Measurements from ENCODE around the gene CACNA2D1. TPM values are rescaled to one million over a fixed set of nuclear protein-coding genes. Genes with fewer than 3 reads are reported as not detected.

The CACNA2D1 gene
- total RNA-seq, 1 donor from 2014 or later = 46.1 TPM

DNA sequence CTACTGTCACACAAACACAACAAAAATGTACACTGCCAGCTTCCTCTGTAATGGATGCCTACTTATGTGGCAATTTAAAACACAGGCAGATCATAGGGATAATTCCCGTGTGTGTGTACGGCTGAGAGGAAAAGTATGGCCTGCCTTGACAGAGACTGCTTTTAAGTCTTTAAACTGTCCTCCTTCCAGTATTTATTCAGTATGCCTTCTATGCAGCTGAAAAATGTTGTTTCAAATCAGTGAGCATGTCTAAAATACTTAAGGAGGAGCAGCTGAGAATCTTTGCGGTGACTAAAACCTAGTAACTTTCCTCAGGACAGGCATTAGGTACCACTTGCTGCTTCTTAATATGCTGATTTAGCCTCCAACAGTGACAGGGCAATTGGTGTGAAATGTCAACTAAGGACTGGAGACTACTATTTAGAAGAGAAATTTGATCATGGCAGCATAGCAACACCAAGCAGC is 126.3 kb downstream of the CACNA2D1 start:
- intact Hi-C loops (cut with DNase I) = loop anchor here (10.0 kb wide), 1 partner anchor 128 kb away; the partner anchor contains the start of gene CACNA2D1
- ATAC-seq (no peak), DNase-seq (ENCODE audit: missing footprints) (no peak)

DNA sequence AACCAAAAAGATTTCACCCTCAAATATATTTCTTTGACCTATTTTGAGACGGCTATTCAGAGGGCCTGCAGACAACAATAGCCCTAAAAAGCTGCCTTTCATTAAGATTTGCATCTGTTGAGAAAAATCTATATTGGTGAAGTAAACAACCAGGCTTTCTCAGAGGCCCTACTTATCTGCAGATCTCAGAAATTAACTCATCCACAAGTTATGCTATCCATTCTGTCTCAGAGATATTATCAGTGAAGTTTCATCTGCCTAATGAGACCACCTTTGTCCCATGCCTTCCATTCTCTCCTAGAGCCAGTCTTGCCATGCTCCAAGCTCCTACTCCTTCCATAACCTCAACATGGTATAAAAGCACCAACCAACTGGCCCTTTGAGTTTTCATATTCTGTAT is 130.3 kb downstream of the CACNA2D1 start:
- ATAC-seq = no peak
- DNase-seq (ENCODE audit: missing footprints) = no peak
- intact Hi-C loops (cut with DNase I) = loop anchor here (10.0 kb wide), 1 partner anchor 132 kb away; the partner anchor contains the start of gene CACNA2D1

DNA sequence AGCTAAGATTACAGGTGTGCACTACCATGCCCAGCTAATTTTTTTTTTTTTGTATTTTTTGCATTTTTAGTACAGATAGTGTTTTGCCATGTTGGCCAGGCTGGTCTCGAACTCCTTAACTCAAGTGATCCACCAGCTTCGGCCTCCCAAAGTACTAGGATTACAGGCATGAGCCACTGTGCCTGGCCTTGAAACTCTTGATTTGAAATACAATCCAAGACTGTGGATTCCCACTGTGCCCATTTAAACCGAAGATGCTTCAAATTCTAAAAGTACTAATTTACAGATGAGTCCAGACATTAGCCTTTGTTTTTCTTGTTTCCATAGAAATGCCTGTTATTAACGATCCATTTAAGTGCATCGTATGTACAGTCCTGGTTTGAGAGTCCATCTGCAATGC is 130.9 kb downstream of the CACNA2D1 start:
- DNase-seq (ENCODE audit: missing footprints) (no peak), ATAC-seq (no peak)
- intact Hi-C loops (cut with DNase I) = loop anchor here (10.0 kb wide), 1 partner anchor 132 kb away; the partner anchor contains the start of gene CACNA2D1

DNA sequence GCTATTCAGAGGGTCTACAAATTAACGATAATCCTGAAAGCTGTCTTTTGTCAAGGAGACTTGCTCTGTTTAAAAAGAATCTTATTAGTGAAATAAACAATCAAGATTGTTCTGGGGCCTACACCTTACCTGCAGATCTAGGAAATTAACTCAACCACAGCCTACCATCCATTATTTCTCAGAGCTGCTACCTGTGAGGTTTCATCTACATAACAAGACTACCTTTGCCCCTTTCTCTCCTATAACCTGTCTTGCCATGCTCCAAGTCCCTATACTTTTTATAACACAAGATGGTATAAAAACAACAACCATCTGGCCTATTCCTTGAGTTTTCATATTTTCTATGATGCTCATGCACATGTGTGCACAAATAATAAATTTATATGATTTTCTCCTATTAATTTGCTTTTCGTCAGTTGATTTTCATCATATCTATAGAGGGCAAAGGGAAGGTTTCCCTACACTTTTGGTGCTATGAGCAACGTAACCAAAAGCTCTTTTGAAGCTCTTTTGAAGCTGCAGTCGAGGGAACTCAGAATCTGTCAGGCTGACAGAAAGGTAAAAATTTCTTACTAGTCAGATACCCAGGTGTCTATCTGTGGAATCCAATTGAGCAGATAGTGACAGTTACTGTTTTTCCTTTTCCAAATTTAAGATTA is 138.1 kb downstream of the CACNA2D1 start:
- DNase-seq (ENCODE audit: missing footprints) (no peak), ATAC-seq (no peak)
- intact Hi-C loops (cut with DNase I) = no loop called here

DNA sequence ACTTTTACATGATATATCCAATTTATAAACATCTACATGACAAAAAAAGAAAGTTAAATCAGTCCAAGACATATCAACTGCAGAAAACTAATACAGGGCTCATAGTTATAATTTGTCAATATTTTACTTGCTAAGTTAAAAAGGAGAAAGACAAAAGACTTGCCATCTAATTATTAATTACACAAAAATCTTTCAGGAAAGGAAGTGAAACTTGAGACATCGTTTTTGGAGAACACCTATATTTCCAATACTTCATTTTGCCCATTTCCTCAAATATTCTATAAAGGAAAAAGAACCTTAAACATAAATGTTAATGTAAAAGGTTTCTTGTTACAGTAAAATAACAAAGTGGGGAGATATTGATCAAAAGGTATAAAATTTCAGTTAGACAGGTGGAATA is 148.7 kb downstream of the CACNA2D1 start:
- intact Hi-C loops (cut with DNase I) = no loop called here
- DNase-seq (ENCODE audit: missing footprints) (no peak), ATAC-seq (no peak)

DNA sequence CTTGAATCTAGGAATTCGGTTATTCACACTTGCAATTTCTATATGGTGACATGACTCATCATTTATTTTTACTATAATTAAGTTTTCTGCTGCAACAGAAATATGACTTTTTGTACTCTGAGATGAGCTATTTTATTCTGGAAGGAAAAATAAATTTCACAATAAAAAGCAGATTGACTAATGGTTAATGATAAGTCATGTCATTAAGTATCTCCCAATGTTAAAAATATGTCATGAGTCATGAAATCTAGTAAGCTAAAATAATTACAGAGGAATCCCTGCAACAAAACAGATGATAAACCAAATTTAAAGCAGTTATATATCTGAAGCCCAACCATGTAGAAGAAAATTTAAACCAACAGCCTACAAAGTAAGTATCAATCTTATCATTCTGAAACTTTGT is 149.2 kb downstream of the CACNA2D1 start:
- intact Hi-C loops (cut with DNase I) = no loop called here
- no peak for DNase-seq (ENCODE audit: missing footprints)
- ATAC-seq = no peak

DNA sequence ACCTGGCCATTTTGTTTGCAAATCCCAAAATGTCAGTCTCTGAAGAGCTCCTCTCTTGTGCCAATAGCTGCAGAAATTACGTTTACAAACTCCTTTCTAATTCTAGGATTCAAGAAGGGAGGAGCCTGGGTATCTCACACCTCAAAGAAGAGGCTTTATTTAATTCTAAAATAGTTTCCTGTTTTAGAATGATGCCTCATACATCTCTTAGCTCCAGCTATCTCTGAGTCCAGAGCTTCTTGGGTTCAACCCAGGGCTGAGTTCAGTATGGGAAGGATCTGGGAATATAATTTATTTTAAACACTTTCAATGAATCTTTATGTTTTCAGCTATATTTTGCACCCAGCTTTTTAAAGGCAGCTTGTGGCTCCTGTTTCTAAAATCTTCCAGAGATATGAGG is 150.1 kb downstream of the CACNA2D1 start:
- intact Hi-C loops (cut with DNase I) = no loop called here
- ATAC-seq (no peak), DNase-seq (ENCODE audit: missing footprints) (no peak)

DNA sequence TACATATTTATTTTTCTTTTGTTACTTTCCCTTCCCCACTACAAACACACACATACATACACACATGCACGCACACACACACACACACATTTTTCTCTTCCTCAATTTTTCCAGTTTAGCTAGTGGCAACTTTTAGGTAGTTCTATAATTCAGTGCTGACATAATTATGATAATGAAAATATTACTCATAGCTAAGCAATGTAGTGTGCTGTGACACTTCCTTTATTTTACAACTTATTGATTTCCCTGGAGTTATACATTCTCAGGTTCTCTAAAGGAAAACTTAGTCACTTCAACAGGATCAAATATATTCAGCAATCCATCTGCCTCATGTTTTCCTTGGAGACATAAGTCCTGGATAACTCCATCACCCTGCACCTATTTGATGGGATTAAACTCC is 151.6 kb downstream of the CACNA2D1 start:
- intact Hi-C loops (cut with DNase I) = no loop called here
- DNase-seq (ENCODE audit: missing footprints) (no peak), ATAC-seq (no peak)

DNA sequence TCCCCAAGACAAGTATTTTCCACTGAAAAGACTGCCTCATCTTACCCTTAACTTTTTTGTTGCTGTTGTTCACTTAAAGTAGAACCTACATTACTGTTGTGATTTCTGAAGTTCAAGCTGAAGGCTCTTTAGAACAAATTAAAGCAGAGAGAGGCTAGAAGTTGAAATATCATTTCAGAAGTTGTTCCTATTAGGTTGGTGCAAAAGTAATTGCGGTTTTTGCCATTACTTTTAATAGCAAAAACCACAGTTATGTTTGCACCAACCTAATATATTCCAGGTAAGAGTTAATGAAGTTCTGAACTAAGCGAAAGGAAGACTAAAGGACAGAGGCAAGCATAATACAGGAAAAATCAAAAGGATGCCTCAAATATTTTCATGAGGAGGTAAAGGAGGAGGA is 153.7 kb downstream of the CACNA2D1 start:
- DNase-seq (ENCODE audit: missing footprints) = no peak
- no peak for ATAC-seq
- intact Hi-C loops (cut with DNase I) = no loop called here

DNA sequence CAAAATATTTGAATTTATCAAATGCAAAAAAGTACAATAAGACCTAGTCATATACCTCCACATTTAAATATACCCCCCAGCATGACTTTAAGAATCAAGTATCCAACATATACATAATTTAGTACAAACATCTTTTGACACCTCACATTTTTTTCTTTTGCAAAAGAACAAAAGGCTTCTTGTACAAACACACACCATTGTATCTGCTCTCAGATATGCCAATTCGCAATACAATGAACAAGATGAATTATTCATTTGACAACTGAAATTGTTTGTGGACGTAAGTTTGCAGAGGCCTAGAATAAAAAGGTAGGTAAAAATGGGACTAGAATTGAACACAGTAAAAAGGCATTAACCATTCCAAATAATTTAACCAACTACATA is 154.4 kb downstream of the CACNA2D1 start:
- ATAC-seq (no peak), DNase-seq (ENCODE audit: missing footprints) (no peak)
- intact Hi-C loops (cut with DNase I) = no loop called here

DNA sequence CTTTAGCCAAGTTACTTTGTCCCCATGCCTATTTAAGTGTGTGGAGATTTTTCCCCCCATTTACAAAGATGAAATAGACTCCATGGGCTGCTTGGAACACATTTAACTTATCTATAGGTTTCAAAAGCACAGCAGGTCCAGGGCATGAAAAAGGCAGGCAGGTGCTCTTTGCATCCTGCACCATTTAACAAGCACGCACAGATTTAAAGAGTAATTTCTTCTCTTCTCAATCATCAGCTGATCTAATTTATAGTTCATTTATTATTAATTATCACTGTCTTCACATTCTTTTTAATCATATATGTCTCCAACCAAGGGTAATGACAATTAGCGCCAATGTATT is 156.8 kb downstream of the CACNA2D1 start:
- DNase-seq (ENCODE audit: missing footprints) (no peak), ATAC-seq (no peak)
- intact Hi-C loops (cut with DNase I) = no loop called here

DNA sequence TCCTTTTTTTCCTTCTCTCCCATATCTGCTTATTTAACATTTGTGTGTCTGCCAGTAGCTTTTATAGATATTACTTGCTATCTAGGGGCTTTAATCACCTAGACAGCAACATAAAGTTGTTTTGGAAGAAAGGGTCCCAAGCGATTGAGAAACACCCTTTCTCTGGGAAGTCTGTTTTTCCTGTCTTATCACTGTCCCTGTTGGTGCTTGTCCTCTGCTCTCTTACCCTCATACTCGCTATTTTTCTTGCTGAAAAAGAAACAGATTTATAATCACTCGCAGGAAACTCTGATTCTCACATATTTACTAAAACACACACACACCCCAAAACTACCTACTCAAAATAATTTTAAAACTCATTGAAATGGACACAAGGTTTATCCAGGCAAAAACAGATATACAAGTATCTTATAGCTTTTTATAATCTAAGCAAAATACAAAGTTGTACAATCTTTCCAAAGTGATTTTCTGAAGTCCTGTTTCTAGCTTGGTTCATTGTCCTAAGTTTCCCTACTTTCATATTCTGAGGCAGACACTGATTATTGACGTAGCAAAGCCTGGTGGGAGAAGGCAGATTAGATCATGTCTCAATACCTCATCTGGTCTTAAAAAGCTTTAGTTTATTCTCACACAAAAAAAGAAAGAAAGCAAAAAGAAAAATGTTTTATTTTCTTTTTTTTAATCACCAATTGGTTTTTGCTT is 157.3 kb downstream of the CACNA2D1 start:
- no peak for DNase-seq (ENCODE audit: missing footprints)
- peak; percentile 73 for ATAC-seq
- intact Hi-C loops (cut with DNase I) = no loop called here

DNA sequence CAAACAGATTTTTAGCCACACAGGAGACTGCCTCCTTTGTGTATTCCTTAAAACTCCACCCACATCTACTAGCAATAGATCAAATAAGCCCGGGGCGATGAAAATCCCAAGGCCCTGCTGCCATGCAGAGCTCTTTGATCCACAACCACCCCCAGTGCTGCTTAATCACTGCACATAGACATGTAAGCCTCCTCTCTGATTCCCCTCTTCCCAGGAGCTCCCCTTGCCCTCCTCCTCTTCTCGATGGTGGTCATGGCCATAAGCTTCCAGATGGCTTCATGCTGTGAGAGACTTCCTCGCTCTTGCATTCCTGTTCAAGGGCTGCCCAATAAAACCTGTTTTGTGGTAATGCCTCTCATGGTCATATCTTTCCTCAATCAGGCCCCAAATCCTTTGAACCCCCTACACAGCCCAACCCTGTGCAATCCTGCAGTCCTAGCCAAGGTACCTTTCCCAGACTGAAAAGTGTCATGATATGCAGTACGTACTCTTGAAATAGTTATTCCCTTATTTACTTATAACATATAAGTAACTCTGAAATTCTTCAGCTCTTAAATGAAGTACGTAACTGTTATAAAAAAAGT is 158.5 kb downstream of the CACNA2D1 start:
- ATAC-seq (no peak), DNase-seq (ENCODE audit: missing footprints) (no peak)
- intact Hi-C loops (cut with DNase I) = no loop called here

DNA sequence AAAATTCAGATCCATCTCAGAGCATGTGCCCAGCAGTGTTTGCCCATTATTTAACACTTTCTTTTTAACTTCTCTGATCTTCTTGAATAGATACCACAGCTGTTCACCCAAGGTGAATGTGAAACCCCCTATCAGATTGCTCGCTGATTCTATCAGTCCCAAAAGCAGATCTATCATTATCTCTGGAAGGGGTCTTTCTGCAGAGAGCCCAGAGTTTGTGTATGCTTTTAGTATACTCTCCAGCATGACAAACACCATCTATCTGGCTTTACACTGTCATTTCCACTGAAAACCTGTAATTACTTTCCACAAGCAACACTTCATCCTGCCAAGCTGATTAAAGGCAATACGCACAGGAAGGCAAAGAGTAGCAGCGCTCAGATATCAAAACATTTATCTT is 168.2 kb downstream of the CACNA2D1 start:
- intact Hi-C loops (cut with DNase I) = no loop called here
- ATAC-seq = no peak
- DNase-seq (ENCODE audit: missing footprints) = no peak

DNA sequence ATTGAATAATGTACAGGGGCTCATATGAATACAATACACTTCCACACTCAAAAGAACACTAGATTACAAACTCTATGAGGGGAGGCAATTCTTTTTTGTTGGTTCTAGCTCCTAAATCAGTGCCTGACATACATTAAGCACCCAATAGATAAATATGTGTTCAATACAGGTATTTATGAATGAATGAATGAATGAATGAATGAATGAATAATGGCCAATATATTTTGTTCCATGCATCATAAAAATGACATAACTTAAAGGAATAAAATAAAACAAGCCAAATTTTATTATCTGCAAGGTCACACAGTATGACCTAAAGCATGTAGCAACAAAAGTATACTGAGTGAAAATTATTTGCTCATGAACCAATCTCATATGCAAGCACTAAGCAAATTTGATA is 168.9 kb downstream of the CACNA2D1 start:
- DNase-seq (ENCODE audit: missing footprints) (no peak), ATAC-seq (no peak)
- intact Hi-C loops (cut with DNase I) = no loop called here

DNA sequence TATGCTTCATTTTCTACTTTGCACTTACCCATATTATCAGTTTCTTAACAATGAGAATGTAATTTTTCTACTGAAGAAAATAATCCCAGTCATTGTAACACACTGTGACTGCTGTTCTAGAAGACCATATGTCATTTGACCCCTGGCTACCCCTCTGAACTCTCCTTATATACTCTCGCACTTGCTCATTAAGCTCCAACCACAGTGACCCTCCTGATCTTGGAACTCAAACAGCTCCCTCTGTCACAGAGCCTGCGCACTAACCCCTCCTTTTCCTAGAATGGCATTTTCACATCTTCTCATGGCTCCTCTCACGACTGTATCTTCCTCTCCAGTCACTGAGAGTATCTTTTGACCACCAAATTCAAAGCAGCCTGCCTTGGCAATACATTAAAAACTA is 169.7 kb downstream of the CACNA2D1 start:
- ATAC-seq (no peak), DNase-seq (ENCODE audit: missing footprints) (no peak)
- intact Hi-C loops (cut with DNase I) = no loop called here

DNA sequence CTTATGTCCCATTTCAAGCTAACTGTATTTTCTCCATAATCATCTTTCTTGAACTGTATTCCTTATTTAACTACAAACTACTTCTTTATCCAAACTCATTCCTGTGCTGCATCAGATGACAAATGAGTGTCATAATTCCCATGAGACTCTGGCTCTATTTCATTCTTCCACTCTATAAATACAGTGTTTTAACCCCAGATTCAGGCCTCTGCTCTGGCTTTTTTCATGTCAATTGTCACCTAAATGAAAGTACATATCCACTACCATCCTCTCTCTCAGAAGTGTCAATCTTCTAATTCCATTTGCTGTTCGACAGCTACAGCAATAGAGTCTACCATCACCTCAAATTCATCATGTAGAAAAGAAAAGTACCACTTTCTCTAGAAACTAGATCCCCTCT is 172.7 kb downstream of the CACNA2D1 start:
- intact Hi-C loops (cut with DNase I) = no loop called here
- DNase-seq (ENCODE audit: missing footprints) (no peak), ATAC-seq (no peak)

DNA sequence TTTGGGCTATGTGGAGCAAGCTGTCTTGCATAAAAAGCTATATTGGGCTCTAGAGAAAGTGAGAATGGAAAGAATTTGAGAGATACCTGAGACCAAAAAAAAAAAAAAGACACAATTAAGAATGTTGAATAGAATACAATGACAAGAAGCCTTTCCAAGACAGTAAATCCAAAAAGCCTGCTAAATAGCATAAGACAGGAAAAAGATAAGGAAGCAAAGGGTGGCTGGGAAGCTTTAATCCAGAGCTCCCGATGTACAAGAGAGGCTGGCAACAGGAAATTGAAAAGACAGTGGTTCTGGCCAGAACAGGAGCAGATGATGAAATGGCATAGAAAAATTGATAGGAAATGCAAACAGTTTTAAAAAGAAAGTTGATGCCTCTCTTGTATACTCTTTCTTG is 174.9 kb downstream of the CACNA2D1 start:
- no peak for ATAC-seq
- DNase-seq (ENCODE audit: missing footprints) = no peak
- intact Hi-C loops (cut with DNase I) = no loop called here

DNA sequence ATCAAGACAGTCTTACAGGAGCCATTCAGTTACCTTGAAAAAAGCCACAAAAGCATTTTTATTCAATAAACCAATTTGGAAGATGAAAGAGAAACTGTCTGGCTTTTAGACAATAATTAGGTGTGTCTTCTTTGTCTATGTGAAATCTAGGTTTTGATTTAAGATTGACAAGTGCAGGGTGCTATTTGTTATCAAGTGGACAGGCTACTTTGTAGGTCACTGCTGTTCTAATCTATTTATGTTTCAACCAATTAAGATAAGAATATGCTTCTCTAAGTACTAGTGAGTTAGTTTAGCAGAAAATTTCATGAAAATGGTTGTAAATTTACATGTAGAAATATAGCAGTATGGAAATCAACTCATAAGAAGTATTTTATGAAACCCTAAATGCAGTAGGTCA is 177.5 kb downstream of the CACNA2D1 start:
- DNase-seq (ENCODE audit: missing footprints) = no peak
- ATAC-seq = no peak
- intact Hi-C loops (cut with DNase I) = no loop called here

DNA sequence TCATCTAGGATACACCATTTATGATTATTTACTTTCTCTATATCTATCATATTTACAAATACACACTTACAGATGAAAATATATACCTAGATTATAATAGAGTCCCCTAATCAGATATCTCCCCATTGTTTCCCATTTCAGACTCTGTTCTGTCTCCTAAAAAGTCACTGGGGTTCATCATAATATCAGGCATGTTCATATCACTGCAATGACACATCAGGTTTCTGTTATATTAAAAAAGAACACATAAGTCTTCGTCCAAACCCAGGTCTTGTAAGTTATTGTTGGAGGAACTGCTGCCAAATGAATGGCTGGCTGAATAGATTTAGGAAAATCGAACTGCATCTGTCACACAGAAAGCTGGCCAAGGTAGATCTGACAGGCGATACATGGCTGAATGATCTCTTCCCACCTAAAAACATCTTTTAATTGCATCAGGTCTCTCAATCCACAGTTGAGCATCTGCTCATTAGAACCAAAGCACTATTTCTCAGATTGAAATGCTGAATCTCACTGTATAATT is 178.7 kb downstream of the CACNA2D1 start:
- intact Hi-C loops (cut with DNase I) = no loop called here
- no peak for ATAC-seq

More for the DNA sequence above, 178.7 kb downstream of the CACNA2D1 start:
- no peak for DNase-seq (ENCODE audit: missing footprints)

Measured in Right ventricle myocardium inferior (tissue), 1 donor.